ENCODE measurements around the gene TNFRSF18.

The TNFRSF18 gene

DNA sequence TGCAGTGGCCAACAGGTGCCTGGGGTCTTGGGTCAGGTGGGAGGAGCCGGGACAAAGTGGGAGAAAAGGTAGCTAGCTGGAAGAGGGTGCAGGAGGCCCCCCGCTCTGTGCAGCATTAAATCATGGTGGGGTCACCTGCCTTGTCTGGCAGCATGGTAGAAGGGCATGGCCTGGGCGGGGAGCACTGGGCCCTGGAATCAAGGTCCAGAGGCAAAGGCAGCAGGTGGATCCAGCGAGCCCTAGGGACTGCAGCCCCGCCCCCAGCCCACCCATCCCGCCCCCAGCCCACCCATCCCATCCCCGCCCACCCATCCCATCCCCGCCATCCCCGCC is 49.4 kb downstream of the TNFRSF18 start:
- no peak overlapping the region for H3K4me3 ChIP-seq (ENCODE audit: low read depth, low read length)
- TF ChIP-seq, protein P1, sequence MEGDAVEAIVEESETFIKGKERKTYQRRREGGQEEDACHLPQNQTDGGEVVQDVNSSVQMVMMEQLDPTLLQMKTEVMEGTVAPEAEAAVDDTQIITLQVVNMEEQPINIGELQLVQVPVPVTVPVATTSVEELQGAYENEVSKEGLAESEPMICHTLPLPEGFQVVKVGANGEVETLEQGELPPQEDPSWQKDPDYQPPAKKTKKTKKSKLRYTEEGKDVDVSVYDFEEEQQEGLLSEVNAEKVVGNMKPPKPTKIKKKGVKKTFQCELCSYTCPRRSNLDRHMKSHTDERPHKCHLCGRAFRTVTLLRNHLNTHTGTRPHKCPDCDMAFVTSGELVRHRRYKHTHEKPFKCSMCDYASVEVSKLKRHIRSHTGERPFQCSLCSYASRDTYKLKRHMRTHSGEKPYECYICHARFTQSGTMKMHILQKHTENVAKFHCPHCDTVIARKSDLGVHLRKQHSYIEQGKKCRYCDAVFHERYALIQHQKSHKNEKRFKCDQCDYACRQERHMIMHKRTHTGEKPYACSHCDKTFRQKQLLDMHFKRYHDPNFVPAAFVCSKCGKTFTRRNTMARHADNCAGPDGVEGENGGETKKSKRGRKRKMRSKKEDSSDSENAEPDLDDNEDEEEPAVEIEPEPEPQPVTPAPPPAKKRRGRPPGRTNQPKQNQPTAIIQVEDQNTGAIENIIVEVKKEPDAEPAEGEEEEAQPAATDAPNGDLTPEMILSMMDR (IDR thresholded peaks at IDR 0.05; ENCODE audit: low read depth, low read length): no peak

DNA sequence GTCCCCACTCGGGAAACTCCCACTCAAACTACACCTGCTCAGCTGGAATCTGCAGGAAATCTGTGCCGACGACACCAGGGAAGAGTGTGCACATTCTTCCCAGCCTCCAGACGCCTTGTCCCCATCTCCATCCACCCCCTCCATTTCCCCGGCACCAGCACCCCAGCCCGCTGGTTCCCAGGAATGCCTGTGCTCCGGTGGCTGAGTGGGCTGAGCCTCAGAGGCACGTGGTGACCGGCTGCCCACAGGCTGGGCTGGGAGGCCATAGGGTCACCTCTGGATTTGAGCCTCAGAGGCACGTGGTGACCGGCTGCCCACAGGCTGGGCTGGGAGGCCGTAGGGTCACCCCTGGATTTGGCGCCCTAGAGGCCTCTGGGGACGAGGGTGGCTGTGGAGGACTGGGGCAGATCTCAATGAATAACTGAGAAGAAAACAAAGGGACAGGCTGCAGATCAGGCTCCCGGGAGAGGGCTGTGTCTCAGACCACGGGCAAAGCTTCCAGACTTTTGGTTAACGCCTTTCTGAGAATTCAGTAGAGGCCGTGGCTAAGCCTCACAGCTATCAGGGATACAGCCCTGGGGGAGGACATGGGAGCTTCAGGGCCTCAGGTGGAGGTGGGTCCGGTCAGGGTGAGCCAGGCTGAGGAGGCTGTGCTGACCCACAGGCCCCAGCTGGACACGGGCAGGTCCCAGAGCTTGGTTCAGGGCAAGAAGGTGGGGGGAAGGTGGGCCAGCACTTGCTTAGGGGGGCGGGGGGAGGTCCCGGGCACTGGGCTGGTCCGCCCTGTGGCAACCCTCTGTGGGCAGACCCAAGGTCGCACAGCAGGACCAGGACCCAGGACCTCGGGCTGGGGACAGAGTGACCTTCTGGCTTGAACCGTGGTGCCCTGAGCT is 50.0 kb downstream of the TNFRSF18 start:
- TF ChIP-seq, protein P1 (IDR thresholded peaks at IDR 0.05; ENCODE audit: low read depth, low read length): no peak
- no peak overlapping the region for H3K4me3 ChIP-seq (ENCODE audit: low read depth, low read length)

DNA sequence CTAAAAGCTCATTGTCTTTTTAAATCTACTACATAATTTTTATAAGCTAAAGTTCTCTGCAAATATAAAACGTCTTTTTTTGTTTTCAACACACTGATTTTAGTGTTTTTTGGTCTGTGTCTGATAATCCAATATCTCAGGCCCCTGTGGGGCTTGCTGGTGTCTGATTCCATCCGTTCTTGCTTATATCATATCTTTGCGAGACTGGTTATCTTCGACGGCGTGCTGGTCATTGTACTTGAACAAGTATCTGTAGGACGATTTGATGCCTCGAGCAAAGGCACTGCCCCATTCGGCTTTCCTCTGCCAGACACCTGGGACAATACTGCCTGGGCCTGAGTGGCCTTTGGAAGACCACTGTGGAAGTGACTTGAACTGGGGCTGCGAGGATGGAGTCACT is 51.1 kb downstream of the TNFRSF18 start:
- no peak overlapping the region for H3K4me3 ChIP-seq (ENCODE audit: low read depth, low read length)
- TF ChIP-seq, protein P1 (IDR thresholded peaks at IDR 0.05; ENCODE audit: low read depth, low read length): no peak

DNA sequence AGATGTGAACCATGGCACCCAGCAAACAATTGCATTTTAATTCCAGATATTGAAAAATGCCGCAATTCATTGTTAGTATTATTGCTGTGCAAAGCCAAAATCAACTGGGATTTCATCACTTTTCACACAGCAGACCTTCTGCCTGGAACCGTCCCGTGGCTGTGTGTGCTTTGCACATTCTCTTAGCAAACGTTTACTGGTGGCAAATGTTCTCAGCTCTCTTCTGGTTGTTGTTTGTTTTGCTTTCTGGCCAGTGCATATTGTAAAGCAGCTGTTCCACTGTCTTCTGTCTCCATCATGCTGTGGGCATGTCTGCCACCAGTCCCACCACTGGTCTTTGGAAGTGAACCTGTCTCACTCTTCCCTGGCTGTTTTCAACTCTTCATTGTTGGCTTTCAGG is 52.5 kb downstream of the TNFRSF18 start:
- no peak overlapping the region for H3K4me3 ChIP-seq (ENCODE audit: low read depth, low read length)
- TF ChIP-seq, protein P1 (IDR thresholded peaks at IDR 0.05; ENCODE audit: low read depth, low read length): no peak
